Measurements from ENCODE around the gene TST.

DNA sequence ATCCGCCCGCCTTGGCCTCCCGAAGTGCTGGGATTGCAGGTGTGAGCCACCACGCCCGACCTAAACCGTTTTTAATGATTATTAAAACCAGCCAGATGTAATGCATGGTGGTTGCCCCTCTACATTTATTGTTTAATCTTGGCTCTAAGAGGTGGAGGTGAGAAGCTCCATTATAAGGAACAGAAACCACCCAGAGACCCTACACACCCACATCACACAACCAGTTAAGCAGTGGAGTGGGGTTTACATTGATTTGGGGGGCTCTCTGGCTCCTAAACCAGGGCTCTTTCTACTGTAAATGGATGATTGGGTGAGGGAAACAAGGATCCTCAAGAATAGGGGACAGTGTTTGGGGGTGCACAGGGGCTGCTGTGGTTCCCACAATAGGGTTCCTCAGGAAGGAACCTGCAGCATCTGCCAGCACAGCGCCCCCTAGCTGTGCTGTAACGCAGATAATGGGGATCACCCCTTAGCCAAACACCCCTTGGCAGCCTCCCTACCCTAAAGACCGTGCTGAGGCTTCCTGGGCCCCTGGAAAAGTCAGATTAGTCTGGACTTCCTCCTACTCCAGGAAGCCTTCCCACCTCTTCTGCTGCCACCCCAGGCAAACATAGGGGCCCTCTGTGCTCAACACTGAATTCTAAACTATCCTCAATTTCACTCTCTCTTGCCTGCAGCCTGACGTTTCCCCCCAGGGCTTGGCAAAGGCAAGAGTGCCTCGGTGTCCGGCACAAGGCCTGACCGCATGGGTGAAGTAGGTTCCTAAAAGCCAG lies 2.6 kb upstream of the TST start:
- TF ChIP-seq, protein P1, sequence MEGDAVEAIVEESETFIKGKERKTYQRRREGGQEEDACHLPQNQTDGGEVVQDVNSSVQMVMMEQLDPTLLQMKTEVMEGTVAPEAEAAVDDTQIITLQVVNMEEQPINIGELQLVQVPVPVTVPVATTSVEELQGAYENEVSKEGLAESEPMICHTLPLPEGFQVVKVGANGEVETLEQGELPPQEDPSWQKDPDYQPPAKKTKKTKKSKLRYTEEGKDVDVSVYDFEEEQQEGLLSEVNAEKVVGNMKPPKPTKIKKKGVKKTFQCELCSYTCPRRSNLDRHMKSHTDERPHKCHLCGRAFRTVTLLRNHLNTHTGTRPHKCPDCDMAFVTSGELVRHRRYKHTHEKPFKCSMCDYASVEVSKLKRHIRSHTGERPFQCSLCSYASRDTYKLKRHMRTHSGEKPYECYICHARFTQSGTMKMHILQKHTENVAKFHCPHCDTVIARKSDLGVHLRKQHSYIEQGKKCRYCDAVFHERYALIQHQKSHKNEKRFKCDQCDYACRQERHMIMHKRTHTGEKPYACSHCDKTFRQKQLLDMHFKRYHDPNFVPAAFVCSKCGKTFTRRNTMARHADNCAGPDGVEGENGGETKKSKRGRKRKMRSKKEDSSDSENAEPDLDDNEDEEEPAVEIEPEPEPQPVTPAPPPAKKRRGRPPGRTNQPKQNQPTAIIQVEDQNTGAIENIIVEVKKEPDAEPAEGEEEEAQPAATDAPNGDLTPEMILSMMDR (IDR thresholded peaks at IDR 0.05; ENCODE audit: low read depth, low read length): peak; percentile 91
- TF ChIP-seq EZH2phosphoT487 (IDR thresholded peaks at IDR 0.05; ENCODE audit: low read depth): no peak

Measured in OCI-LY3 (cell line).